Measurements from ENCODE around the gene LY9. TPM values are rescaled to one million over a fixed set of nuclear protein-coding genes. Genes with fewer than 3 reads are reported as not detected.

The LY9 gene
- total RNA-seq, 4 donors from 2014 or later: 0.26 to 3.2 (median 0.60) TPM

- H3K36me3 ChIP-seq: no peaks in the 10 kb centered on the region
- no peaks in the 10 kb centered on the region for H3K4me1 ChIP-seq
- DNase-seq: no peak
- H3K9me3 ChIP-seq: peaks cover 0 to 14% (median 11%) of the 10 kb centered on the region in 3 donors
- H3K4me3 ChIP-seq: no peak overlapping the region
- no peaks in the 10 kb centered on the region for H3K27me3 ChIP-seq
- intact Hi-C loops (cut with DNase I): no loop called here
- no peak overlapping the region for H3K27ac ChIP-seq
- WGBS, 2 donors: 49 to 65% methylated on average over 1 of the region's 1 CpG
- TF ChIP-seq CTCF (IDR thresholded peaks at IDR 0.05) (no peak), POLR2A (IDR thresholded peaks at IDR 0.05) (no peak)
Observed at GRCh38 chr1:160806109-160806665, 10.2 kb downstream of the LY9 start.

- intact Hi-C loops (cut with DNase I): no loop called here
Observed at GRCh38 chr1:160806784-160807183, 10.8 kb downstream of the LY9 start.

DNA sequence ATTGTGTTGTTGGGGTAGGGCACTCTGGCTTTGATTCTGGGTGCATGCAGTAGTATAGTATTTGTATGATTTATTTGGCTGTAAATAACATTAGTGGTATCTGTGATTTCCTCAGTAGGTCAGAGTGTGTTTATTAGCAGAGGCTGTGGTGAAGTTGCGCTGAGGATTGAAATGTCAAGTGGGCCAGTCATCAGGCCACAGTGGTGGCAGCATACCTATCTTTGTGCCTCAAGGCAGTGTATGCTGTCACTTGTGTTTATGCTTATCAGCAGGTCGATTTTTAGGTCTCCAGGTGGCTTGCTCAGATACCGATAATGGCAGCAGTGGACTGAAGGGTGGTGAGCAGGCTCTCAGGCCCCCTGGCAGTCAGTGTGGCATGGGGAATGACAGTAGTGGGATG is 11.3 kb downstream of the LY9 start:
- Histone ChIP-seq H3K4me3 (no peak overlapping the region), H3K9me3 (peaks cover 0 to 14% (median 11%) of the 10 kb centered on the region in 3 donors), H3K27me3 (no peaks in the 10 kb centered on the region), H3K36me3 (no peaks in the 10 kb centered on the region), H3K27ac (no peak overlapping the region), H3K4me1 (no peaks in the 10 kb centered on the region)
- 71 to 75% methylated on average over 2 to 3 of the region's 3 CpGs for WGBS, 2 donors
- intact Hi-C loops (cut with DNase I): no loop called here
- TF ChIP-seq CTCF (IDR thresholded peaks at IDR 0.05) (no peak), POLR2A (IDR thresholded peaks at IDR 0.05) (no peak)
- DNase-seq: no peak

More at GRCh38 chr1:160806784-160807183, 10.8 kb downstream of the LY9 start:
- H3K27me3 ChIP-seq: no peaks in the 10 kb centered on the region
- no peak overlapping the region for H3K27ac ChIP-seq
- H3K4me3 ChIP-seq: no peak overlapping the region
- H3K36me3 ChIP-seq: no peaks in the 10 kb centered on the region
- no peak for TF ChIP-seq POLR2A (IDR thresholded peaks at IDR 0.05)
- no peak for TF ChIP-seq CTCF (IDR thresholded peaks at IDR 0.05)
- H3K4me1 ChIP-seq: no peaks in the 10 kb centered on the region
- H3K9me3 ChIP-seq: peaks cover 0 to 14% (median 11%) of the 10 kb centered on the region in 3 donors
- DNase-seq: no peak

GRCh38 chr1:160807738-160808137 is 11.8 kb downstream of the LY9 start:
- no peak for DNase-seq
- Histone ChIP-seq H3K4me3 (no peak overlapping the region), H3K27ac (no peak overlapping the region), H3K9me3 (peaks cover 0 to 14% (median 11%) of the 10 kb centered on the region in 3 donors), H3K27me3 (no peaks in the 10 kb centered on the region), H3K36me3 (no peaks in the 10 kb centered on the region), H3K4me1 (no peaks in the 10 kb centered on the region)
- intact Hi-C loops (cut with DNase I): no loop called here
- WGBS, 2 donors: no CpG with 5 or more reads among the region's 2 CpGs
- TF ChIP-seq POLR2A (IDR thresholded peaks at IDR 0.05): no peak
- no peak for TF ChIP-seq CTCF (IDR thresholded peaks at IDR 0.05)

DNA sequence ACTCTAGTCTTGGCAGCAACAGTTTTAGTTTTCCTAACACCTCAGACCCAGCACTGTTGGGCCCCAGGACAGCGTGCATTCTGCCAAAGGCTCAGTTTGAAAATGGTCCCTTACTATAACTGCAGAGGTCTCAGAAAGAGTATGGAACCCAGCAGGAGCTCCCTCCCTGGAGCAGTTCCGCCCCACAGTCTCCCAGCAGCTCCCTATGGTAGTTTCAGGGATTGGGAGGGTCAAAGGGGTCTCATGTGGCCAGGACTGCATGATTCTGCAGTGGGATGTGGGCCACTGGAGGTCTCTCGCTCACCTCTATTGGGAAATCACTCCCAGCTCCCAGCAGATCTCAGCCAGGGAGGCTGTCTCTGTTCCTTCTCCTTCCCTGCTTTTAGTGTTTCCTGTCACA is 12.3 kb downstream of the LY9 start:
- Histone ChIP-seq H3K4me1 (no peaks in the 10 kb centered on the region), H3K27me3 (no peaks in the 10 kb centered on the region), H3K9me3 (peaks cover 0 to 14% (median 11%) of the 10 kb centered on the region in 3 donors), H3K4me3 (no peak overlapping the region), H3K36me3 (no peaks in the 10 kb centered on the region), H3K27ac (no peak overlapping the region)
- DNase-seq: no peak
- WGBS, 2 donors: 60 to 96% methylated on average over 1 to 3 of the region's 3 CpGs
- intact Hi-C loops (cut with DNase I): no loop called here
- TF ChIP-seq CTCF (IDR thresholded peaks at IDR 0.05) (no peak), POLR2A (IDR thresholded peaks at IDR 0.05) (no peak)
